GM12892 (cell line): ENCODE measurements around the gene MTUS2.

Experiments used
- POLR2A ChIP-seq: IDR thresholded peaks from 2 replicates; pipeline ENCODE4 v1.6.1; 2011; ENCODE audit warnings: low read depth, low read length, control low read depth
- POLR2AphosphoS5 ChIP-seq: IDR thresholded peaks from 2 replicates; pipeline ENCODE4 v1.6.1; 2011; ENCODE audit warnings: low read depth, low read length, control low read depth
- TAF1 ChIP-seq: IDR thresholded peaks from 2 replicates; pipeline ENCODE4 v1.6.1; 2011; ENCODE audit warnings: low read depth, mild to moderate bottlenecking, control low read depth, low read length, borderline replicate concordance

DNA sequence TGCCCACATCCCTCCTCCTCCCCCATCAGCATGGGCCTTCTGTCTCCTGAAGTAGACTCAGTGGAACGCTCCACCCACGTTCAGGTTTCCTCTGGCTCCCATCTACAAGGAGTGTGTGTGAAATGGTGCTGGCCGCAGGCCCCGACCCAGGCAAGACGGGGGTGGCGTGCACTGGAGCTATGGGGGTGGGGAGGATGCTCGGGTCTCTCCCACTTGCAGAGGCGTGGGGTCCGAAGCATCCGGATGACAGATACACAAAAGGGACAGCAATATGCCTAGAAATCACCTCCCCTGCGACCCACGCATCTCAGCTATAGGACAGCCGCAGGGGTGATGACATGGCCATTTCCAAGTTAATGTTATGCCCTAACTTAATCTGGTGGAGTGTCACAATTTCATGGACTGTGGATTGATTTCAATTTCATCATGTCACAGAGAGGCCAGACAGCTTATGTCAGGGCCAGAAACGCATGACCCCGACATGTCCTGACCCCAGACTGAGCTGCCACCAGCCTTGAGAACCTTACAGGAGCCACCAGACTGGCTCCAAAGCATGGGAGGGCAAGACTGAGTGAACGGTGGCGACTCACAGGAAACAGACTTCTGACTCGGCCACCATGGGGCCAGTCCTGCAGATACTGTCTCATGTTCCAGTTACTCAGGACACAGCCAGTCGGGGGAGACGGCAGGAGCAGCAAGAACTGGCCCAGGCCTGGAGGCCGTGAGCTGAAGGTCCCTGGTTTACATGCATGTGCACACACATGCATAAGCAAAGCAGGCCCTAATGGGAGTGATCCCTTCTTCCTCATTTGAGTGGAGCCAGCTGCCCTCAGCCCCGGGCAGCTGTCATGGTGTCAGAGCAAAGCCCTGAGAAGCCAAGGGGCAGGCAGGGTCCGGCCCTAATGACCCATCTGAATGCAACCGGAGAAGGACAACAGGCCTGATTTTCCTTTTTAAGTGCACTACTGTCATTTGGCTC, 693.2 kb downstream of the MTUS2 start:
- no peak for TF ChIP-seq POLR2AphosphoS5
- TF ChIP-seq POLR2A = no peak
- TF ChIP-seq TAF1 = no peak
